Right lung (tissue), 5 donors: ENCODE results near the gene SLC25A21. TPM values are rescaled to one million over a fixed set of nuclear protein-coding genes. Genes with fewer than 3 reads are reported as not detected.
"Not testable (repeated sequence)": the region's sequence is repeated elsewhere in the genome, so short reads cannot be mapped to it uniquely, and the experiment has no call there.

Experiments used
- DNase-seq, 2 donors: peaks; one replicate each; pipeline ENCODE4 v3.0.0-alpha.2; 2013
- polyA plus RNA-seq, 5 donors: library from polyadenylated mRNA; unstranded; fragments of 120-200 nt; gene quantifications; one replicate each; pipeline versions ENCODE4 v1.2.1 to v1.2.3, GENCODE V29; 2013; ENCODE audit warnings: inconsistent platforms in 1 of 5, low replicate concordance in 1 of 5; ENCODE audit not compliant: insufficient read length in 5 of 5, insufficient read depth in 1 of 5

The SLC25A21 gene
- polyA plus RNA-seq, 5 donors: 1.5 to 3.1 (median 2.7) TPM

GRCh38 chr14:36716614-36717184 lies 455.7 kb downstream of the SLC25A21 start:
- DNase-seq: no peak

DNA sequence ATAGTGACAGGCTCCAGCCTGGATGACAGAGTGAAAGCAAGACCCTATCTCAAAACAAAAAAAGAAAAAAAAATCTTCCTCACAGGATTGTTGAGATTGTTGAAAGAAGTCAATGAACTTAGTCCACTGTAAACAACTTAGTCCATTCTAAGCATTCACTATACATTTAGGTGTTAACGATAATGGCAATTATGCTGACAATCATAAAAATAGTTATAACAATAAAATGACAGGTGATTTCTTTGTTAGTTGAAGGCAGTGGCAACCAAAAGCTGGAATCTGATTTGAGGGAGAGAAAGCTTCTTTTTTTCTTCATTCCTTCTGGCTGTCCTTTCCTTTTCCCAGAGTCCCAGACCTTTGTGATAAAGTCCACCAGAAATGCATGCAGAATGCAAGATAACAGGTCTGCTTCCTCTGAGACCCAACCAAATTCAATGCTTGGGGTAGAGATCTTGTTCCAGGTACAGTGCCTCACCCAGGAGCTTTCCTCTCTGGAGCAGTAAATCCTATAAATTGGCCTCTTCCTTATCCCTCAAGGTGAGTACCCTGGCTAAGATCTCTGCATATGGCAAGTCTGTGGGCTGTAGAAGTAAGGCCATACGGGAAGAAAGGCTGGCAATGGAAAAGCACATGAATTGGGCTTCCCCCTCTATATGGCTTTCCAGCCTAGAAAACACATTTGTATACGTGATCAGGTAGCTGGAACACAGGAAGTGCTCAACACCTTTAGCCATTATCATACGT lies 458.3 kb downstream of the SLC25A21 start:
- no peak for DNase-seq

GRCh38 chr14:36707570-36707969 lies 464.8 kb downstream of the SLC25A21 start:
- no peak for DNase-seq

GRCh38 chr14:36702474-36702873 lies 469.9 kb downstream of the SLC25A21 start:
- DNase-seq: no peak

GRCh38 chr14:36701132-36701531 lies 471.3 kb downstream of the SLC25A21 start:
- no peak for DNase-seq

- no peak for DNase-seq
Measured at GRCh38 chr14:36700651-36701050, 471.8 kb downstream of the SLC25A21 start.

DNA sequence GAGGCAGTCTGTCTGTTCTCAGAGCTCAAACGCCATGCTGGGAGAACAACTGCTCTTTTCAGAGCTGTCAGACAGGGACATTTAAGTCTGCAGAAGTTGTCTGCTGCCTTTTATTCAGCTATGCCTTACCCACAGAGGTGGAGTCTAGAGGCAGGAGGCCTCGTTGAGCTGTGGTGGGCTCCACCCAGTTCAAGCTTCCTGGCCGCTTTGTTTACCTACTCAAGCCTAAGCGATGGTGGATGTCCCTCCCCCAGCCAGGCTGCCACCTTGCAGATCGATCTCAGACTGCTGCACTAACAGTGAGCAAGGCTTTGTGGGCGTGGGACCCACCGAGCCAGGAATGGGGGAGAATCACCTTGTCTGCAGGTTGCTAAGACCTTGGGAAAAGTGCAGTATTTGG lies 473.0 kb downstream of the SLC25A21 start:
- not testable (repeated sequence) for DNase-seq

- DNase-seq: no peak
Measured at GRCh38 chr14:36690311-36691040, 481.9 kb downstream of the SLC25A21 start.

DNA sequence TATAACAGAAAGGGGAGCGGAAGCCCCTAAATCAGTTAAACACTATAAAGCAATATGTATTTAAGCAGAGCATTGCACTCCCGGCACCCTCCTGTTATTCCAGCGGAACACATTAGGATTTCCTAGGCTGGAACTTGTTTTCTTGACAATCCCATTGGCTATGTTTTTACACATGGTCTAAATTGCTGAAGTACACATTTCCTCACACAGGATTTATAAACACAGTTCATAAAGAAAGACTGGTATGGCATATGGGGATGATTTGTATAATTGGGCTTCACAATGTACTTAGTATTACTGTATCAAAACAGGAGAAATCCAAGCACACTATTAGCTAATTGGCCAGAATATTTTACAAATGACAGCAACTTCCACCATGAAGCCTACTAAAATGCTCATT lies 487.5 kb downstream of the SLC25A21 start:
- no peak for DNase-seq

DNA sequence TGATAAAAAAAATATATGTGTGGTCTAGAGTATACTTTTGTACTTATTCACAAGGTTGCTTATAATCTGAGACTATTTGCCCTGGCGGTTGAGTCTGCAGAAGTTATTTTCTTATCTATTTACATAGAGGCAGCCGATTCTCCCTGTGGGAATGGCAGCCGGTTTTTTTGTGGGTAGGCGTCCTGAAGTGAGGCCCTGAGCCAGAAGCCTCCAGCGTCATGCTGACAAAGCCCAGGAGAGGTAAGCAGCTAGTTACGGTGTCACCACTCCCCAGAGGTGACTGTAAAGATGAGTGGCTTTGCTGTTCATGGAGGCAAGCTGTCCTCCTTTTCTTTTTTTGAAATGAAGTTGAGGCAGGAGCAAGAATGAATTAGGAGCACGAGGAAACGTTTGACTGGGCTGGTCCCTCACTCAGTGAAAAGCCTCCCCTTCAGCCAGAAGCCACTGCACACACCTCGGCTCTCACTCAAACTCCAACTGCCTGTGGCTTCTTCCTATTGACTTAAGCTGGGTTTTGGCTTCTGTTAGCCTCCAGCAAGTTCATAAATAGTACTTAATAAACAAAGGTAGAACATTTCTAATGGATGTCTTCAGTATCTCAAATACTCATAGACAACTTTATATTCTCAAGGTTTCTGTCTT lies 489.2 kb downstream of the SLC25A21 start:
- DNase-seq: no peak

DNA sequence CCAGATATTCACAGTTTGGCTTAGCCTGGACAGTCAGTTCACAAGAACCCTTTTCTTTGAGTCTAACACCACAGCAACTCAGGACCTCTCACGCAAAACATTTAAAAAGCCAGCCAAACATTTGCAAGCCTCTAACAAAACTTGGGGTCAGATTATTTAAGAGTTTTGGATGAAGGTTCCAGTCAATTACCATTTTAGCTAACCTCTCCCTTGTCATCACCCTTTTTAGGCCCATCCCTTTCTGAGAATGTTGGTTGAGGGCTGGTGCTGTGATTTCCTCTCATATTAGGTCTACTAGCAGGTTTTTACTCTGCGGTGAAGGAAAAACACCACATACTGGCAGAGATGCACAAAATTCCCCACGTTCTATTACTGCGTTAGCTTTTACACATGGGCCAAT lies 490.1 kb downstream of the SLC25A21 start:
- DNase-seq: no peak

DNA sequence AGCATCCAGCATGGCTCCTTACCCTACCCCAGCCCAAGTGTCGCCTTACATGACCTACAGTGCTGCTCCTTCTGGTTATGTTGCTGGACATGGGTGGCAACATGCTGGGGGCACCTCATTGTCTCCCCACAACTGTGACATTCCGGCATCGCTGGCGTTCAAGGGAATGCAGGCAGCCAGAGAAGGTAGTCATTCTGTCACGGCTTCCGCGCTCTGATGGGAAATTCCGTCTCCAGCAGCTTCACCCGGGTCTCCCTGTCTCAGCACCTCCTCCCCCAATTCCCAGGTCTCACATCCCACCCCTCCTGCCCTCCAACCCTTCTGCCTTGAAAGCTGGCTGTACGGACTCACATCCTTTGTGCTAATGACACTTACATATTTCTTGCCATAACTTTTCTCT lies 496.2 kb downstream of the SLC25A21 start:
- DNase-seq: no peak

DNA sequence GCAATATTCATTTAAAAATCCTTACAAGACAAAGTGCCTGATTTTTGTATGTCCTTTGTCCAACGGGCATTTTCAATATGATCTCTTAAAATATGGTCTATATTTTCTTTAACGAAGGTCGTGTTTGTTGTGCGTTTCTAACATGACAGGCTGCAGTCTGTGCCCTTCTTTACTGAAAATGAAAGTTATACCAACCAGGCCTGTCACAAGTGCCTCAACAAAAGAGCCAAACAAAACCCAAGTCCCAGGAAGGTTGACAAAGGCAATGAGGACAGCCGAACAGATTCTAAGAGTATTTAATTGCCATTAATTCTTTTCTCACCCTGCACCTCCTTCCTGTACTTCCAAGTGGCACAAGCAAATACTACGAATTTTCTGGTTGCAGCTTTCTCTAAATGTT lies 496.8 kb downstream of the SLC25A21 start:
- no peak for DNase-seq

DNA sequence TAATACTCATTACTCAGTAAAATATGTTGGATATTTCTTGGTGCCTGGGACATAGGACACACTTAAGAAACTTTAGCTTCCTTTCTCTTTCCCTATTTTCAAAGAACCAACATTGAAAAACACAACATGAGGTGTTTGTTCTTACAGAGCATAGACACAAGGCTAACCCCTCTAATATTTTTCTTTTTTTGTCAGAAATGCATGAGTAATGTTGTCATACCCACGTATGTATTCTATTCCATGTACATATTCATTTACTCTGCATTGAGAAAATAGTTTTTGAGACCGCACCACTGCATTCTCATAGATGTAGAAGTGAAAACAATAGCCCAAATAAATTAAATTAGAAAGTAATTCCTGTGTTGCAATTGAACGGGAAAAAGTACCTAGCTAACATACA lies 497.7 kb downstream of the SLC25A21 start:
- DNase-seq: no peak

DNA sequence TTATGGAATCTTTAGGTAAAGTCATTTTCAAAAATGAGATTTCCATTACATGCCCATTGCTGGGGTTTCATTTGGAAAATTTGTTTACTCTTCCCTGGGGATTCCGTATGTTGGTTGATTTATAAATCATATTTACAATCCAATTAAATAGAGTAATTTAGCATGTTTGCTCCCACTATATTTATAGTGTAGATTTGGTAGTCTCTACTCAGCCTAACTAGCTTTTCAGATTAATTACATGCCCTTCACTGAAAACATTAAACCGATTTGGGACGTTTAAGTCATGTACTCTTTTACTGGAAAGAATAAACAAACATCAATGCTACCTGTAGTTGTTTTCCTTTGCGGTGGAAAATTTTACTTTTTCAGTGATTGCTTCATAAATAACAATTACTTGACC lies 500.3 kb downstream of the SLC25A21 start:
- DNase-seq: no peak

- DNase-seq: no peak
Measured at GRCh38 chr14:36671149-36671548, 501.3 kb downstream of the SLC25A21 start.

DNA sequence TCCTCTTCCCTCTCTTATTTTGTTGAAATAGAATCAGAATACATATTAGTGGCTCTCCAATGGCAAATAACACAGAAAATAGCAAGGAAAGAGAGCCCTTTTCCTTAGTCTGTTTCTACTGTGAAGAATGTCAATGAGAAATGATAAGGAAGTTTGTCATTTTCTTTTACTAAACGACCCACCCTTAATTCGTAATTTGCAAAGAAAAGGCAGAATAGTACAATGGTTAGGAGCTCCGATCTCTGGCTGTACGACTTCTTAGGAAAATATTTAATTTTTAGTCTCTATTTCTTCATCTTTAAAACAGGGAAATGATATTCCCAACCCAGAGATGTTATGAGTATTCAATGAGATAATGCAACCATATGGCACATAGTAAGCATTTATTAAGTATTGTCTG lies 504.7 kb downstream of the SLC25A21 start:
- DNase-seq: no peak

- no peak for DNase-seq
Measured at GRCh38 chr14:36666416-36667206, 505.8 kb downstream of the SLC25A21 start.

DNA sequence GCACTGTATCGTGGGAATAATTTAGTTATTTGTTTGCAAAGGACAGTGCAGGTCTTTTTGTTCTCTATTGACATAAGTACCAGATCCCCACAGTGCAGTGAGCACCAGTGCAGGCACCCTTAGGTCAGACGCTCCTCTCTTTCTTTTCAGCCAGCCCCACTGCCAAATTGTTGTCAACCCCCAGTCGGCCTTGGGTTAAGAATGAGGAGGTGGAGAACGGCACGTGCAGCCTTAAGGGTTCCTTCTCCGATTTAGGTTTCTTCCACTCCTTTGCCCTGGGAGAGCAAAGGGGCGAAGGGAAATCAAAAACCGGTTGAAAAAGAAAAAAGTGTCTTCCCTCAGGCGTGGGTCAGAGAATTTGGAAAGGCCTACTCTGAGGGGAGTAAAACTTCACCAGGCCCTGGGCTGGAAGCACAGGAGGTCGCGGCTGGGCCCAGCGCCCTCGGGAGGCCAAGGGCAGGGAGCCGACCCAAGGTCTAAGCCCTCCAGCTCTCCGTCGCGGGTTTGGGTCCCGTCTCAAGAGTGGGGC lies 506.5 kb downstream of the SLC25A21 start:
- no peak for DNase-seq

GRCh38 chr14:36664322-36665193 lies 507.8 kb downstream of the SLC25A21 start:
- no peak for DNase-seq
